Effector memory CD4-positive, alpha-beta T cell (primary cell): ENCODE data around the gene MINDY4B.

ENCODE experiments used
- DNase-seq, 3 donors: peaks; one replicate each; pipeline ENCODE4 v3.0.0-alpha.2; 2020
- H3K27ac ChIP-seq: 2 replicates; pipeline ENCODE4 v1.7.0; 2013; ENCODE audit warnings: mild to moderate bottlenecking, low read length, moderate library complexity; ENCODE audit not compliant: insufficient read depth, poor library complexity, severe bottlenecking
- H3K27me3 ChIP-seq: replicated peaks from 2 replicates; pipeline ENCODE4 v1.7.0; 2013; ENCODE audit warnings: mild to moderate bottlenecking, low read length; ENCODE audit not compliant: insufficient read depth, control insufficient read depth, poor library complexity, severe bottlenecking
- H3K36me3 ChIP-seq: 2 replicates; pipeline ENCODE4 v1.7.0; 2013; ENCODE audit warnings: mild to moderate bottlenecking, low read length, moderate library complexity; ENCODE audit not compliant: control insufficient read depth, insufficient read depth
- H3K4me1 ChIP-seq: 2 replicates; pipeline ENCODE4 v1.7.0; 2013; ENCODE audit warnings: low read length, mild to moderate bottlenecking; ENCODE audit not compliant: control insufficient read depth, insufficient read depth, poor library complexity, severe bottlenecking
- H3K4me3 ChIP-seq: 2 replicates; pipeline ENCODE4 v1.7.0; 2013; ENCODE audit warnings: low read length, low read depth, mild to moderate bottlenecking; ENCODE audit not compliant: insufficient read depth, poor library complexity, severe bottlenecking
- H3K9me3 ChIP-seq: 2 replicates; pipeline ENCODE4 v1.7.0; 2013; ENCODE audit warnings: mild to moderate bottlenecking, low read length, moderate library complexity; ENCODE audit not compliant: control insufficient read depth

MINDY4B gene

GRCh38 chr3:150830094-150830681 lies 75.1 kb downstream of the MINDY4B start:
- Histone ChIP-seq H3K4me1 (no peaks in the 10 kb centered on the region), H3K36me3 (no peaks in the 10 kb centered on the region), H3K4me3 (no peak overlapping the region), H3K27ac (no peak overlapping the region), H3K9me3 (no peaks in the 10 kb centered on the region), H3K27me3 (no peaks in the 10 kb centered on the region)
- DNase-seq: no peak

GRCh38 chr3:150829408-150829807 lies 75.8 kb downstream of the MINDY4B start:
- Histone ChIP-seq H3K9me3 (no peaks in the 10 kb centered on the region), H3K27ac (no peak overlapping the region), H3K27me3 (no peaks in the 10 kb centered on the region), H3K36me3 (no peaks in the 10 kb centered on the region), H3K4me1 (no peaks in the 10 kb centered on the region), H3K4me3 (no peak overlapping the region)
- no peak for DNase-seq

GRCh38 chr3:150828997-150829396 lies 76.2 kb downstream of the MINDY4B start:
- H3K4me3 ChIP-seq: no peak overlapping the region
- H3K27me3 ChIP-seq: no peaks in the 10 kb centered on the region
- no peaks in the 10 kb centered on the region for H3K9me3 ChIP-seq
- no peak overlapping the region for H3K27ac ChIP-seq
- no peaks in the 10 kb centered on the region for H3K4me1 ChIP-seq
- no peak for DNase-seq
- no peaks in the 10 kb centered on the region for H3K36me3 ChIP-seq

- H3K36me3 ChIP-seq: no peaks in the 10 kb centered on the region
- H3K27ac ChIP-seq: no peak overlapping the region
- no peak for DNase-seq
- no peaks in the 10 kb centered on the region for H3K9me3 ChIP-seq
- no peak overlapping the region for H3K4me3 ChIP-seq
- no peaks in the 10 kb centered on the region for H3K27me3 ChIP-seq
- H3K4me1 ChIP-seq: no peaks in the 10 kb centered on the region
Observed at GRCh38 chr3:150828261-150828660, 77.0 kb downstream of the MINDY4B start.

GRCh38 chr3:150826466-150827282 lies 78.6 kb downstream of the MINDY4B start:
- DNase-seq: no peak
- H3K9me3 ChIP-seq: no peaks in the 10 kb centered on the region
- no peaks in the 10 kb centered on the region for H3K4me1 ChIP-seq
- no peak overlapping the region for H3K4me3 ChIP-seq
- no peaks in the 10 kb centered on the region for H3K27me3 ChIP-seq
- no peaks in the 10 kb centered on the region for H3K36me3 ChIP-seq
- H3K27ac ChIP-seq: no peak overlapping the region

GRCh38 chr3:150825916-150826377 lies 79.3 kb downstream of the MINDY4B start:
- no peak overlapping the region for H3K27ac ChIP-seq
- H3K9me3 ChIP-seq: no peaks in the 10 kb centered on the region
- no peak overlapping the region for H3K4me3 ChIP-seq
- DNase-seq: no peak
- H3K36me3 ChIP-seq: no peaks in the 10 kb centered on the region
- H3K27me3 ChIP-seq: no peaks in the 10 kb centered on the region
- no peaks in the 10 kb centered on the region for H3K4me1 ChIP-seq

GRCh38 chr3:150825192-150825915 lies 79.9 kb downstream of the MINDY4B start:
- no peak overlapping the region for H3K27ac ChIP-seq
- no peaks in the 10 kb centered on the region for H3K9me3 ChIP-seq

GRCh38 chr3:150823277-150823676 lies 82.0 kb downstream of the MINDY4B start:
- H3K4me3 ChIP-seq: no peak overlapping the region
- no peaks in the 10 kb centered on the region for H3K36me3 ChIP-seq
- DNase-seq: no peak
- H3K9me3 ChIP-seq: no peaks in the 10 kb centered on the region
- no peak overlapping the region for H3K27ac ChIP-seq
- H3K4me1 ChIP-seq: no peaks in the 10 kb centered on the region
- no peaks in the 10 kb centered on the region for H3K27me3 ChIP-seq

More at GRCh38 chr3:150825192-150825915, 79.9 kb downstream of the MINDY4B start:
- Histone ChIP-seq H3K4me3 (no peak overlapping the region), H3K36me3 (no peaks in the 10 kb centered on the region), H3K4me1 (no peaks in the 10 kb centered on the region), H3K27me3 (no peaks in the 10 kb centered on the region)
- no peak for DNase-seq

- H3K36me3 ChIP-seq: no peaks in the 10 kb centered on the region
- no peaks in the 10 kb centered on the region for H3K27me3 ChIP-seq
- DNase-seq: no peak
- H3K9me3 ChIP-seq: no peaks in the 10 kb centered on the region
- H3K27ac ChIP-seq: no peak overlapping the region
- no peaks in the 10 kb centered on the region for H3K4me1 ChIP-seq
- no peak overlapping the region for H3K4me3 ChIP-seq
Observed at GRCh38 chr3:150822636-150823035, 82.6 kb downstream of the MINDY4B start.
